PC-3 (cell line): Measurements from ENCODE around the gene CCDC171. TPM values are rescaled to one million over a fixed set of nuclear protein-coding genes. Genes with fewer than 3 reads are reported as not detected.

Experiments used
- ATAC-seq: fragments of 200-7000 bp; cut with Tn5 transposase; 2 replicates; pipeline ENCODE4 v1.9.1; 2020; ENCODE audit warnings: mild to moderate bottlenecking, moderate library complexity
- BruUV-seq: library from RNA; stranded (reverse); fragments of 400-500 nt; replicated peaks from 2 replicates; lab custom pipeline; 2021; lab: Mats Ljungman, UMichigan
- CTCF ChIA-PET: fragments of 300-600 bp; sonication (Branson Sonifier 250); formaldehyde crosslinking; loops from one replicate; lab custom pipeline; 2022; ENCODE audit warnings: antibody characterized with exemption; lab: Charles Lee
- POLR2A ChIA-PET: fragments of 300-600 bp; sonication (Branson Sonifier 250); formaldehyde crosslinking; loops from one replicate; lab custom pipeline; 2022; ENCODE audit warnings: antibody characterized with exemption; ENCODE audit not compliant: unreplicated experiment; lab: Charles Lee
- DNase-seq: peaks from one replicate; pipeline ENCODE4 v3.0.0-alpha.2; 2015
- H2AFZ ChIP-seq: fragments of 300-600 bp; sonication (generic); 2 replicates; pipeline ENCODE4 v1.6.0; 2016; ENCODE audit warnings: antibody characterized with exemption, low read length
- H3F3A ChIP-seq: fragments of 300-600 bp; sonication (generic); one replicate; pipeline ENCODE4 v1.6.0; 2017; ENCODE audit warnings: antibody characterized with exemption, low read length, control low read depth, mild to moderate bottlenecking; ENCODE audit not compliant: unreplicated experiment
- H3K27ac ChIP-seq: fragments of 300-600 bp; sonication (generic); 2 replicates; pipeline ENCODE4 v1.5.1; 2016; ENCODE audit warnings: mild to moderate bottlenecking, low read length
- H3K27me3 ChIP-seq: fragments of 300-600 bp; sonication (generic); 2 replicates; pipeline ENCODE4 v1.6.1; 2016; ENCODE audit warnings: low read length, mixed read lengths
- H3K36me3 ChIP-seq: fragments of 300-600 bp; sonication (generic); 2 replicates; pipeline ENCODE4 v1.6.1; 2016; ENCODE audit warnings: low read depth, mixed run types, low read length, mixed read lengths
- H3K4me1 ChIP-seq: fragments of 300-600 bp; sonication (generic); 2 replicates; pipeline ENCODE4 v1.5.1; 2016; ENCODE audit warnings: low read length; ENCODE audit not compliant: insufficient read depth
- H3K4me2 ChIP-seq: fragments of 300-600 bp; sonication (generic); 2 replicates; pipeline ENCODE4 v1.6.0; 2016; ENCODE audit warnings: low read length
- H3K4me3 ChIP-seq: fragments of 300-600 bp; sonication (generic); 2 replicates; pipeline ENCODE4 v1.5.1; 2016; ENCODE audit warnings: mild to moderate bottlenecking, low read length, mixed read lengths
- H3K79me2 ChIP-seq: fragments of 300-600 bp; sonication (generic); 2 replicates; pipeline ENCODE4 v1.6.1; 2017; ENCODE audit warnings: low read length, mixed read lengths
- H3K9ac ChIP-seq: fragments of 300-600 bp; sonication (generic); 2 replicates; pipeline ENCODE4 v1.6.0; 2016; ENCODE audit warnings: mild to moderate bottlenecking, low read length
- H3K9me2 ChIP-seq: fragments of 300-600 bp; sonication (generic); replicated peaks from 2 replicates; pipeline ENCODE4 v1.6.1; 2016; ENCODE audit warnings: mixed run types, low read length, mixed read lengths
- H3K9me3 ChIP-seq: fragments of 300-600 bp; sonication (generic); 2 replicates; pipeline ENCODE4 v1.6.1; 2016; ENCODE audit warnings: low read length, mixed read lengths
- H4K20me1 ChIP-seq: fragments of 300-600 bp; sonication (generic); 2 replicates; pipeline ENCODE4 v1.6.1; 2016; ENCODE audit warnings: low read length, mixed read lengths
- CTCF ChIP-seq: fragments of 300-600 bp; sonication (generic); conservative IDR thresholded peaks from 2 replicates; pipeline ENCODE4 v1.5.1; 2017; ENCODE audit warnings: antibody characterized with exemption, low read depth, mild to moderate bottlenecking, low read length
- EZH2 ChIP-seq: fragments of 300-600 bp; sonication (generic); IDR thresholded peaks from one replicate; pipeline ENCODE4 v1.6.1; 2017; ENCODE audit warnings: antibody characterized with exemption, mild to moderate bottlenecking, low read length; ENCODE audit not compliant: unreplicated experiment
- EZH2phosphoT487 ChIP-seq: fragments of 300-600 bp; sonication (generic); IDR thresholded peaks from 2 replicates; pipeline ENCODE4 v1.6.1; 2018; ENCODE audit warnings: mild to moderate bottlenecking, antibody characterized with exemption, low read length, borderline replicate concordance
- intact Hi-C: fragments of 100-400 bp; cut with micrococcal nuclease; formaldehyde crosslinking; loops from 2 replicates; pipeline ENCODE4 v1.9.0; 2023
- total RNA-seq: library from RNA; depleted of rRNA; stranded (reverse); fragments of >200 nt; gene quantifications from 2 replicates; pipeline ENCODE4 v1.2.3, GENCODE V29; 2014

The CCDC171 gene
- total RNA-seq, 1 experiment from 2014 or later = 2.7 TPM

DNA sequence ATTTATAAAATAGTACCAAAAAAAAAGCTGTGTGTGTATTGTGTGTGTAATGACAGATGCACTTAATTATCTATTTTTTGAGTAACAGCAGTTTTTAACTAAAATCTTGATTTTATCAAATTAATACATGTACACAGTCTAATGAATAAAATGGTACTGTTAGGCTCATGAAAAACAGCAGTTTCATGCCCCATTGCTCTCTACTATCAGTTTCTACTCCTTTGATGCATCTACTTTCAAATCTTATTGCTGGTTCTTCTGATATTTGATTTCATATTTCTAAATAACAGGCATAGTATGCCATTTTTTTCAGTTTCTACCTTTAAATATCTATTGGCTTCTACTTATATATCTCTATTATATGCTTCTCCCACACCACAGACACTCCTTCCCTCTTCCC, 117.4 kb downstream of the CCDC171 start:
- CTCF ChIA-PET = no interaction called here
- Histone ChIP-seq H3K27ac (no peak overlapping the region), H3K9me3 (no peaks in the 10 kb centered on the region), H3K9ac (no peak overlapping the region), H3K27me3 (no peaks in the 10 kb centered on the region), H4K20me1 (no peaks in the 10 kb centered on the region), H3K36me3 (no peaks in the 10 kb centered on the region), H3K79me2 (no peaks in the 10 kb centered on the region), H2AFZ (no peak overlapping the region), H3F3A (no peaks in the 10 kb centered on the region), H3K4me1 (no peaks in the 10 kb centered on the region), H3K4me3 (no peak overlapping the region), H3K9me2 (no peaks in the 10 kb centered on the region), H3K4me2 (no peak overlapping the region)
- no TSS peak for BruUV-seq
- ATAC-seq (no peak), DNase-seq (no peak)
- intact Hi-C loops = no loop called here
- POLR2A ChIA-PET = no interaction called here
- no peak for TF ChIP-seq EZH2phosphoT487
- TF ChIP-seq EZH2 = no peak
- no peak for TF ChIP-seq CTCF

DNA sequence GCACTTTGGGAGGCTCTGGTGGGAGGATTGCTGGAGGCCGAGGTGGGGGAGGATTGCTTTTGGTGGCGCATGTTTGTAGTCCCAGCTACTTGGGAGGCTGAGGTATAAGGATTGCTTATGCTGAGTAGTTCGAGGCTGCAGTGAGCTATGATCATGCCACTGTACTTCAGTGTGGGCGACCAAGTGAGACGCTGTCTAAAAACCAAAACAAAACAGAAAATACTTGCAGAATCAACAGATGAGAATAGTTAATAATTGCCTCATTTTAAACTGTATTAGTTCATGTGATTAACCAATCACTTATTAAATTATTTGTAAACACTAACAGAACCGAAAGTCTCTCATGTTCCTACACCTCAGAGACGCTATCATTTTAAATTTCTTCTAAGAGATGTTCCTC, 118.1 kb downstream of the CCDC171 start:
- Histone ChIP-seq H3K4me3 (no peak overlapping the region), H3K4me2 (no peak overlapping the region), H3K9ac (no peak overlapping the region), H3K27ac (no peak overlapping the region), H3K27me3 (no peaks in the 10 kb centered on the region), H4K20me1 (no peaks in the 10 kb centered on the region), H3K36me3 (no peaks in the 10 kb centered on the region), H3F3A (no peaks in the 10 kb centered on the region), H3K9me2 (no peaks in the 10 kb centered on the region), H2AFZ (no peak overlapping the region), H3K79me2 (no peaks in the 10 kb centered on the region), H3K9me3 (no peaks in the 10 kb centered on the region), H3K4me1 (no peaks in the 10 kb centered on the region)
- DNase-seq = no peak
- TF ChIP-seq CTCF (no peak), EZH2 (no peak)
- no peak for ATAC-seq
- CTCF ChIA-PET = no interaction called here
- POLR2A ChIA-PET = no interaction called here
- no TSS peak for BruUV-seq
- intact Hi-C loops = no loop called here

- Histone ChIP-seq H3K4me2 (no peak overlapping the region), H3K4me3 (no peak overlapping the region), H3F3A (no peaks in the 10 kb centered on the region), H3K27ac (no peak overlapping the region), H3K36me3 (no peaks in the 10 kb centered on the region), H4K20me1 (no peaks in the 10 kb centered on the region), H3K9me3 (no peaks in the 10 kb centered on the region), H3K79me2 (no peaks in the 10 kb centered on the region), H3K4me1 (peaks cover 12% of the 10 kb centered on the region), H3K9me2 (no peaks in the 10 kb centered on the region), H3K27me3 (no peaks in the 10 kb centered on the region), H2AFZ (no peak overlapping the region), H3K9ac (no peak overlapping the region)
- DNase-seq (no peak), ATAC-seq (no peak)
- intact Hi-C loops = no loop called here
- ChIA-PET CTCF (no interaction called here), POLR2A (no interaction called here)
- no TSS peak for BruUV-seq
- TF ChIP-seq EZH2phosphoT487 (no peak), EZH2 (no peak), CTCF (no peak)
These were observed 140.9 kb downstream of the CCDC171 start for GRCh38 chr9:15693701-15694100.
